Lung (tissue), 12 donors: ENCODE measurements around the gene ADAMTSL2. TPM values are rescaled to one million over a fixed set of nuclear protein-coding genes. Genes with fewer than 3 reads are reported as not detected.

Experiments
- ATAC-seq: fragments of 200-7000 bp; cut with Tn5 transposase; one replicate; pipeline ENCODE4 v1.9.1; 2020; ENCODE audit warnings: moderate number of reproducible peaks; ENCODE audit not compliant: insufficient read depth, low FRiP score
- DNase-seq, 3 donors: peaks; one replicate each; pipeline ENCODE4 v3.0.0-alpha.2; 2013 to 2017
- H3K27ac ChIP-seq, 2 donors: one replicate each; pipeline ENCODE4 v1.5.1; 2013; ENCODE audit warnings: mild to moderate bottlenecking in 2 of 2, moderate library complexity in 2 of 2, control low read depth in 1 of 2, inconsistent platforms in 1 of 2, low read depth in 1 of 2, low read length in 1 of 2
- H3K27me3 ChIP-seq, 3 donors: one replicate each; pipeline ENCODE4 v1.5.1; 2013; ENCODE audit warnings: low read length in 2 of 3; ENCODE audit not compliant: control insufficient read depth in 3 of 3, insufficient read depth in 3 of 3
- H3K36me3 ChIP-seq, 4 donors: one replicate each; pipeline ENCODE4 v1.5.1; 2013; ENCODE audit warnings: low read length in 4 of 4, mild to moderate bottlenecking in 1 of 4, moderate library complexity in 1 of 4; ENCODE audit not compliant: control insufficient read depth in 4 of 4, insufficient read depth in 4 of 4
- H3K4me1 ChIP-seq, 5 donors: one replicate each; pipeline ENCODE4 v1.5.1; 2013; ENCODE audit warnings: low read length in 5 of 5, mild to moderate bottlenecking in 2 of 5, moderate library complexity in 1 of 5; ENCODE audit not compliant: control insufficient read depth in 5 of 5, insufficient read depth in 5 of 5
- H3K4me3 ChIP-seq: one replicate; pipeline ENCODE4 v1.5.1; 2013; ENCODE audit warnings: mild to moderate bottlenecking, control low read depth, moderate library complexity
- H3K9ac ChIP-seq, 2 donors: one replicate each; pipeline ENCODE4 v1.5.1; 2013; ENCODE audit warnings: low read length in 2 of 2, control low read depth in 1 of 2; ENCODE audit not compliant: insufficient read depth in 1 of 2
- H3K9me3 ChIP-seq, 4 donors: one replicate each; pipeline ENCODE4 v1.5.1; 2013; ENCODE audit warnings: low read length in 3 of 4, mild to moderate bottlenecking in 1 of 4, moderate library complexity in 1 of 4; ENCODE audit not compliant: control insufficient read depth in 4 of 4, insufficient read depth in 3 of 4
- WGBS, 2 donors: extraction: QIAGEN DNeasy Blood & Tissue Kit; methylation state at CpG; one replicate each; pipeline ENCODE4 v1.1.7; 2013; 5-methylcytosine and 5-hydroxymethylcytosine counted together
- polyA plus RNA-seq, 2 donors: library from polyadenylated mRNA; stranded (reverse); fragments of 200-250 nt; gene quantifications; one replicate each; pipeline ENCODE4 v1.2.1, GENCODE V29; 2013
- total RNA-seq, 2 donors: library from RNA; depleted of rRNA in 1 of 2; stranded (reverse); fragments of >200 nt in 1 of 2; gene quantifications; one replicate each; pipeline ENCODE4 v1.2.1, GENCODE V29; 2014 to 2021
- TF ChIP-seq, protein P1 (sequence below): IDR thresholded peaks from 2 replicates; pipeline ENCODE4 v1.5.1; 2012; ENCODE audit warnings: mild to moderate bottlenecking; ENCODE audit errors: control extremely low read depth, extremely low read depth
- donor health status: control.
- donor health status: control.
- donor health status: Bipolar disorder and iron deficiency.
- donor health status: healthy.
- donor health status: DM: yes; HTN: yes; CAD: no.

Gene ADAMTSL2
- total and polyA plus RNA-seq, 4 donors, result 6.4 to 20.6 (median 10.1) TPM

DNA sequence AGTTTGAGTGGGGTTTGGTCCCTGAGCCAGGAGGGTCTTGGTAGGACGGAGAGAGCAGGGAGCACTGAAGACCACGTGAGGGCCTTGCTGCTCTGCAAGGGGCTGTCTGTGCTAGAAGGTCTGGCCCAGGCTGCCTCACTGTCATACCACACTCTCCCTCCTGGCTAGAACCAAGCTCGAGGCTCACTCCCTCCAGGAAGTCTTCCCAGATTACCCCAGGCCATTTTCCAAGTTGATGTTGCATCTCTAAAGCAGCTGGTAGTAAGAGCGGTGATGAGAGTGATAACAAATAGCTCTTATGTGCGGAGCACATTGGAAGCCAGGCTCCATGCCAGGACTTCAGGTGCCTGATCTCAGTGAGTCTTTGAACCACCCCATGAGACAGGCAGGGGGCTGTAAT, 16.3 kb upstream of the ADAMTSL2 start:
- no peaks in the 10 kb centered on the region for H3K9me3 ChIP-seq
- H3K27me3 ChIP-seq, result no peaks in the 10 kb centered on the region
- no peak overlapping the region for H3K4me3 ChIP-seq
- H3K27ac ChIP-seq, result no peak overlapping the region
- 82 to 91% methylated on average over 5 of the region's 5 CpGs for WGBS, 2 donors
- TF ChIP-seq, protein P1, sequence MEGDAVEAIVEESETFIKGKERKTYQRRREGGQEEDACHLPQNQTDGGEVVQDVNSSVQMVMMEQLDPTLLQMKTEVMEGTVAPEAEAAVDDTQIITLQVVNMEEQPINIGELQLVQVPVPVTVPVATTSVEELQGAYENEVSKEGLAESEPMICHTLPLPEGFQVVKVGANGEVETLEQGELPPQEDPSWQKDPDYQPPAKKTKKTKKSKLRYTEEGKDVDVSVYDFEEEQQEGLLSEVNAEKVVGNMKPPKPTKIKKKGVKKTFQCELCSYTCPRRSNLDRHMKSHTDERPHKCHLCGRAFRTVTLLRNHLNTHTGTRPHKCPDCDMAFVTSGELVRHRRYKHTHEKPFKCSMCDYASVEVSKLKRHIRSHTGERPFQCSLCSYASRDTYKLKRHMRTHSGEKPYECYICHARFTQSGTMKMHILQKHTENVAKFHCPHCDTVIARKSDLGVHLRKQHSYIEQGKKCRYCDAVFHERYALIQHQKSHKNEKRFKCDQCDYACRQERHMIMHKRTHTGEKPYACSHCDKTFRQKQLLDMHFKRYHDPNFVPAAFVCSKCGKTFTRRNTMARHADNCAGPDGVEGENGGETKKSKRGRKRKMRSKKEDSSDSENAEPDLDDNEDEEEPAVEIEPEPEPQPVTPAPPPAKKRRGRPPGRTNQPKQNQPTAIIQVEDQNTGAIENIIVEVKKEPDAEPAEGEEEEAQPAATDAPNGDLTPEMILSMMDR, result no peak
- no peak overlapping the region for H3K9ac ChIP-seq
- H3K36me3 ChIP-seq, result no peaks in the 10 kb centered on the region
- H3K4me1 ChIP-seq, result peaks cover 0 to 56% (median 9%) of the 10 kb centered on the region in 5 donors
- DNase-seq (no peak), ATAC-seq (no peak)

DNA sequence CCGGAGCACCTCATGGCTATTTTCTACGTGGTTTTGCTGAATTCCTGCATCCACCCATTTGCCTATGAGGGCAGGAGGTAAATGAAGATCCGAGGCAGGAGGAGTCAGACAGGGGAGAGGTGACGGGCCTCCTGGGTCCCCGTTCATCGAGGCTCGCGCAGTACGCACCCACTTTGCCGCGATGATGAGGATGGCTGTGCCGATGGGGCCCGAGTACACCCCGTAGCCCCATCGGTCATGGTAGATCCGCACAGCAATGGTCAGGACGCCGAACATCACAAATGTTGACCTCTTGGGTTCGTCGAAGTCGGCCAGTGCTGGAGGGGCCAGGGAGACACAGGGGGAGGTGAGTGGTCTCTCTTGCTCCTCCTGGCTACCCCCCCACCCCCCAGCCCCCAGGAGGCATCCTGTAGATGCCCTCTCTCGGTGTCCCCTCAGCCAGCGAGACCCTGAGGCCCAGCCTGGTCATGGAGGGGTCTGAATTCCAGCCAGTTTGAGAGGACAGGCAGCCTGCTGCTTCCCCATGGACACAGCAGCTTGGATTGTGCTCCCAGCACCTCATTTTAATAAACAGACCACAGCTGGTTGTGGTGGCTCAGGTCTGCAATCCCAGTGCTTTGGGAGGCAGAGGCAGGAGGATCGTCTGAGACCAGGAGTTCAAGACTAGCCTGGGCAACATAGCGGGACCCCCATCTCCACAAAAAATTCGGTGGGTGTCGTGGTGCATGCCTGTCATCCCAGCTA, 15.6 kb upstream of the ADAMTSL2 start:
- WGBS, 2 donors, result 87 to 93% methylated on average over 27 of the region's 27 CpGs
- DNase-seq, result peak; percentile 81 to 90 (median 89)
- Histone ChIP-seq H3K9ac (no peak overlapping the region), H3K9me3 (no peaks in the 10 kb centered on the region), H3K27ac (no peak overlapping the region), H3K4me1 (peaks cover 0 to 49% (median 8%) of the 10 kb centered on the region in 5 donors), H3K4me3 (no peak overlapping the region), H3K36me3 (no peaks in the 10 kb centered on the region), H3K27me3 (no peaks in the 10 kb centered on the region)
- ATAC-seq, result no peak
- TF ChIP-seq, protein P1, result no peak

DNA sequence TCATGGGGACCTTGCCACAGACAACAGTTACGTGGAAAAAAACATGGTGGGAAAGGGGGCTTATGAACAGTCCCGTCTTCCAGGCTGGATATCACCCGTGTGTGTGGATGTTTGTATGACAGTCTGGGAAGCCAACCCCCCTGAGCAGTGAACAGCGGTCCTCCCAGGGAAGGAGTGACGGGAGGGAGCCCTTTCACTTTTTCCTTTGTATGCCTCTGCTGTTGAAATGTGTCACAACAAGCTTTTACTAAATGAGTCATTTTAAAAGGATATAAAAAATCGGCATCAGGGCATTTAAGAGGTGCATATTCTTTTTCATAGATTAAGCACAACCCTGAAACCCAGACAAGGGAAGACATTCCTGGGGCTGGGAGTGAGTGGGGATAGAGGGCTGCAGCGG, 14.8 kb upstream of the ADAMTSL2 start:
- H3K27ac ChIP-seq, result no peak overlapping the region
- H3K9ac ChIP-seq, result no peak overlapping the region
- no peaks in the 10 kb centered on the region for H3K27me3 ChIP-seq
- ATAC-seq (no peak), DNase-seq (no peak)
- no peaks in the 10 kb centered on the region for H3K9me3 ChIP-seq
- no peaks in the 10 kb centered on the region for H3K36me3 ChIP-seq
- WGBS, 2 donors, result 70 to 78% methylated on average over 7 of the region's 7 CpGs
- peaks cover 0 to 45% (median 4%) of the 10 kb centered on the region in 5 donors for H3K4me1 ChIP-seq
- H3K4me3 ChIP-seq, result no peak overlapping the region
- TF ChIP-seq, protein P1, result no peak
